IMR-90 (cell line): ENCODE data around the gene SSR3. TPM values are rescaled to one million over a fixed set of nuclear protein-coding genes. Genes with fewer than 3 reads are reported as not detected.

ENCODE experiments used
- ATAC-seq: fragments of 200-7000 bp; cut with Tn5 transposase; 2 replicates; pipeline ENCODE4 v1.9.1; 2020; ENCODE audit warnings: low read depth, mild to moderate bottlenecking, moderate library complexity
- BruUV-seq: library from RNA; stranded (reverse); fragments of 400-500 nt; replicated peaks from 2 replicates; lab custom pipeline; 2021; lab: Mats Ljungman, UMichigan
- CTCF ChIA-PET: fragments of 300-600 bp; formaldehyde crosslinking; extraction: SDS; loops from one replicate; lab custom pipeline; 2021; ENCODE audit warnings: antibody characterized with exemption; lab: Yijun Ruan, JAX
- POLR2A ChIA-PET: fragments of 300-600 bp; sonication (Branson Sonifier 250); formaldehyde crosslinking; loops from one replicate; lab custom pipeline; 2022; ENCODE audit warnings: antibody characterized with exemption; ENCODE audit not compliant: unreplicated experiment; lab: Charles Lee
- DNase-seq: peaks from one replicate; pipeline ENCODE4 v3.0.0; 2013
- H2AFZ ChIP-seq: replicated peaks from 2 replicates; pipeline ENCODE3; 2013; ENCODE audit warnings: low read length, mild to moderate bottlenecking; ENCODE audit not compliant: poor library complexity
- H2AK5ac ChIP-seq: 2 replicates; pipeline ENCODE4 v1.6.1; 2013; ENCODE audit warnings: low read depth, low read length, inconsistent platforms
- H2AK9ac ChIP-seq: replicated peaks from 2 replicates; pipeline ENCODE3; 2013; ENCODE audit warnings: mild to moderate bottlenecking, low read depth, low read length, moderate library complexity; ENCODE audit not compliant: poor library complexity
- H2BK120ac ChIP-seq: 2 replicates; pipeline ENCODE4 v1.6.1; 2013; ENCODE audit warnings: low read depth, low read length, inconsistent platforms
- H2BK15ac ChIP-seq: 3 replicates; pipeline ENCODE4 v1.6.1; 2013; ENCODE audit warnings: low read depth, low read length, inconsistent platforms
- H2BK20ac ChIP-seq: 2 replicates; pipeline ENCODE4 v1.6.1; 2013; ENCODE audit warnings: low read depth, mild to moderate bottlenecking, inconsistent platforms, low read length, moderate library complexity
- H2BK5ac ChIP-seq: 2 replicates; pipeline ENCODE4 v1.6.1; 2013; ENCODE audit warnings: mild to moderate bottlenecking, low read depth, low read length, inconsistent platforms; ENCODE audit not compliant: poor library complexity, severe bottlenecking
- H3K14ac ChIP-seq: replicated peaks from 2 replicates; pipeline ENCODE4 v1.6.1; 2013; ENCODE audit warnings: low read depth, low read length, inconsistent platforms
- H3K18ac ChIP-seq: 2 replicates; pipeline ENCODE4 v1.6.1; 2013; ENCODE audit warnings: low read depth, low read length, control low read depth
- H3K23ac ChIP-seq: 2 replicates; pipeline ENCODE4 v1.6.1; 2013; ENCODE audit warnings: low read depth, low read length, inconsistent platforms
- H3K27ac ChIP-seq: 2 replicates; pipeline ENCODE4 v1.5.1; 2013; ENCODE audit warnings: mild to moderate bottlenecking, control low read depth, low read length; ENCODE audit not compliant: insufficient read depth
- H3K27me3 ChIP-seq: 2 replicates; pipeline ENCODE4 v1.6.1; 2013; ENCODE audit warnings: low read length; ENCODE audit not compliant: control insufficient read depth, insufficient read depth
- H3K36me3 ChIP-seq: 2 replicates; pipeline ENCODE4 v1.6.1; 2013; ENCODE audit warnings: low read length, mixed read lengths; ENCODE audit not compliant: control insufficient read depth, insufficient read depth
- H3K4ac ChIP-seq: 2 replicates; pipeline ENCODE4 v1.6.1; 2013; ENCODE audit warnings: low read depth, low read length, inconsistent platforms
- H3K4me1 ChIP-seq: 2 replicates; pipeline ENCODE4 v1.6.1; 2013; ENCODE audit warnings: low read length, mixed read lengths; ENCODE audit not compliant: control insufficient read depth, insufficient read depth
- H3K4me2 ChIP-seq: 2 replicates; pipeline ENCODE4 v1.6.1; 2013; ENCODE audit warnings: low read depth, mild to moderate bottlenecking, control low read depth, low read length, moderate library complexity
- H3K4me3 ChIP-seq: 2 replicates; pipeline ENCODE4 v1.5.1; 2013; ENCODE audit warnings: low read depth, mild to moderate bottlenecking, control low read depth, low read length, moderate library complexity; ENCODE audit not compliant: insufficient read depth
- H3K56ac ChIP-seq: 2 replicates; pipeline ENCODE4 v1.6.1; 2013; ENCODE audit warnings: low read length, inconsistent platforms; ENCODE audit not compliant: insufficient read depth; ENCODE audit errors: extremely low read depth
- H3K79me1 ChIP-seq, 2 experiments: 2 replicates each; pipeline ENCODE4 v1.6.1; 2013; ENCODE audit warnings: low read length in 2 of 2, inconsistent platforms in 1 of 2, low read depth in 1 of 2
- H3K9ac ChIP-seq: 2 replicates; pipeline ENCODE4 v1.6.1; 2013; ENCODE audit warnings: low read depth, low read length, control low read depth
- H3K9me1 ChIP-seq: 2 replicates; pipeline ENCODE4 v1.6.1; 2013; ENCODE audit warnings: low read length, inconsistent platforms; ENCODE audit not compliant: insufficient read depth
- H3K9me3 ChIP-seq: 2 replicates; pipeline ENCODE4 v1.6.1; 2013; ENCODE audit warnings: low read length; ENCODE audit not compliant: control insufficient read depth, insufficient read depth
- H4K20me1 ChIP-seq: 2 replicates; pipeline ENCODE4 v1.6.1; 2013; ENCODE audit warnings: low read length, inconsistent platforms; ENCODE audit not compliant: insufficient read depth
- H4K5ac ChIP-seq: 2 replicates; pipeline ENCODE4 v1.6.1; 2013; ENCODE audit warnings: mild to moderate bottlenecking, low read depth, low read length, control low read depth
- H4K8ac ChIP-seq, 2 experiments: 2 replicates each; pipeline ENCODE4 v1.6.1; 2013; ENCODE audit warnings: low read depth in 2 of 2, low read length in 2 of 2, control low read depth in 1 of 2, inconsistent platforms in 1 of 2
- H4K91ac ChIP-seq: 2 replicates; pipeline ENCODE4 v1.6.1; 2013; ENCODE audit warnings: low read depth, low read length, inconsistent platforms; ENCODE audit not compliant: insufficient read depth
- BHLHE40 ChIP-seq: fragments of 150-350 bp; IDR thresholded peaks from 2 replicates; pipeline ENCODE4 v1.6.1; 2016; ENCODE audit warnings: mild to moderate bottlenecking, low read depth, low read length
- CTCF ChIP-seq: conservative IDR thresholded peaks from 2 replicates; pipeline ENCODE4 v1.5.1; 2012; ENCODE audit warnings: mild to moderate bottlenecking, low read depth, low read length, improper control_type of control experiment
- ELK1 ChIP-seq: fragments of 150-350 bp; IDR thresholded peaks from 2 replicates; pipeline ENCODE4 v1.6.1; 2016; ENCODE audit warnings: low read depth, mild to moderate bottlenecking, low read length, moderate library complexity, borderline replicate concordance
- MAFK ChIP-seq: IDR thresholded peaks from 2 replicates; pipeline ENCODE4 v1.6.1; 2012; ENCODE audit warnings: low read depth, low read length, improper control_type of control experiment
- NFE2L2 ChIP-seq: fragments of 150-350 bp; IDR thresholded peaks from 2 replicates; pipeline ENCODE4 v1.6.1; 2016; ENCODE audit warnings: low read depth, mild to moderate bottlenecking, low read length
- POLR2A ChIP-seq: IDR thresholded peaks from 2 replicates; pipeline ENCODE4 v1.6.1; 2012; ENCODE audit warnings: mild to moderate bottlenecking, low read depth, low read length
- RFX5 ChIP-seq: IDR thresholded peaks from 2 replicates; pipeline ENCODE4 v1.8.0; 2012; ENCODE audit warnings: low read depth, mild to moderate bottlenecking, low read length, moderate library complexity
- SMC3 ChIP-seq: fragments of 150-350 bp; IDR thresholded peaks from 2 replicates; pipeline ENCODE4 v1.6.1; 2016; ENCODE audit warnings: low read depth, mild to moderate bottlenecking, antibody characterized with exemption, low read length, moderate library complexity
- USF2 ChIP-seq: fragments of 150-350 bp; IDR thresholded peaks from 2 replicates; pipeline ENCODE4 v1.6.1; 2017; ENCODE audit warnings: mild to moderate bottlenecking, antibody characterized with exemption, low read length, low read depth
- WGBS, 2 experiments: methylation state at CpG; one replicate each; pipeline versions ENCODE4 v1.1.5 to v1.1.7; 2013; ENCODE audit warnings: missing lambda C conversion rate in 2 of 2; ENCODE audit not compliant: insufficient read length in 1 of 2; ENCODE audit errors: extremely low coverage in 2 of 2; 5-methylcytosine and 5-hydroxymethylcytosine counted together
- dilution Hi-C: fragments of 300-500 bp; cut with HindIII; formaldehyde crosslinking; loops from one replicate; pipeline ENCODE4 v1.14.3; 2018; ENCODE audit warnings: low sequenced_read_pairs; ENCODE audit not compliant: unreplicated experiment
- in situ Hi-C: fragments of 300-500 bp; cut with MboI; formaldehyde crosslinking; loops from 3 replicates; pipeline ENCODE4 v1.14.3; 2019; ENCODE audit warnings: low sequenced_read_pairs, inconsistent platforms, mixed read lengths
- intact Hi-C: fragments of 100-400 bp; cut with micrococcal nuclease; formaldehyde crosslinking; loops from 2 replicates; pipeline ENCODE4 v1.10.0; 2022
- polyA plus RNA-seq, 3 experiments: library from polyadenylated mRNA; depleted of rRNA; stranded (reverse); fragments of >200 nt; gene quantifications; 2 replicates each; pipeline ENCODE4 v1.2.3, GENCODE V29; 2012; ENCODE audit warnings: low replicate concordance in 1 of 3
- total RNA-seq: library from RNA; depleted of rRNA; stranded (reverse); fragments of >200 nt; gene quantifications from 2 replicates; pipeline ENCODE4 v1.2.3, GENCODE V29; 2012

The SSR3 gene
- total and polyA plus RNA-seq, 2 of the 4 experiments (the other 2 are of a cell fraction) = 246 to 608 TPM

- Histone ChIP-seq H2BK15ac (no peak overlapping the region), H2AK5ac (no peak overlapping the region), H3K9ac (no peak overlapping the region), H3K9me1 (no peaks in the 10 kb centered on the region), H3K27ac (no peak overlapping the region), H3K56ac (no peak overlapping the region), H3K9me3 (no peaks in the 10 kb centered on the region), H3K4ac (no peak overlapping the region), H3K36me3 (no peaks in the 10 kb centered on the region), H3K4me2 (no peak overlapping the region), H3K79me1 (no peaks in the 10 kb centered on the region), H3K4me1 (no peaks in the 10 kb centered on the region), H4K5ac (no peak overlapping the region), H4K91ac (no peak overlapping the region), H2AFZ (no peak overlapping the region), H3K23ac (no peak overlapping the region), H2BK5ac (no peak overlapping the region), H4K20me1 (no peaks in the 10 kb centered on the region), H2BK20ac (no peak overlapping the region), H3K14ac (no peak overlapping the region), H3K4me3 (no peak overlapping the region), H2AK9ac (no peak overlapping the region), H3K27me3 (no peaks in the 10 kb centered on the region), H4K8ac (no peak overlapping the region), H3K18ac (no peak overlapping the region), H2BK120ac (no peak overlapping the region)
- intact Hi-C loops = no loop called here
- in situ Hi-C loops = no loop called here
- dilution Hi-C loops = no loop called here
- WGBS, 2 experiments = no CpG with 5 or more reads among the region's 1 CpG
- TF ChIP-seq USF2 = no peak
- no peak for TF ChIP-seq POLR2A
- TF ChIP-seq BHLHE40 = no peak
- TF ChIP-seq NFE2L2 = no peak
- no peak for TF ChIP-seq ELK1
- no peak for TF ChIP-seq CTCF
- TF ChIP-seq MAFK = no peak
- no peak for TF ChIP-seq RFX5
- no peak for TF ChIP-seq SMC3
- CTCF ChIA-PET = interaction anchor here (0.6 kb wide), 1 partner anchor 49 kb away, joined by 4 read pairs; no protein-coding TSS in a partner anchor
- POLR2A ChIA-PET = no interaction called here
- ATAC-seq (no peak), DNase-seq (peak; percentile 32)
- no TSS peak for BruUV-seq
Observed at GRCh38 chr3:156497326-156497725, 57.6 kb downstream of the SSR3 start.
